Measurements from ENCODE around the gene MRPL20. TPM values are rescaled to one million over a fixed set of nuclear protein-coding genes. Genes with fewer than 3 reads are reported as not detected.
"Not testable (repeated sequence)": the region's sequence is repeated elsewhere in the genome, so short reads cannot be mapped to it uniquely, and the experiment has no call there.

The MRPL20 gene
- total RNA-seq (100 to 1,000 TPM in 2 of 5 donors, 10 to 100 TPM in 3; 53.9 to 116 (median 82.9) TPM), polyA plus RNA-seq (100 to 1,000 TPM; 136 to 187 (median 150) TPM)
- long read RNA-seq, donor 1, transcript MRPL20-201 (4 exons, 721 nt): major isoform, 21 of 22 reads
- long read RNA-seq, donor 1, partial matches to known transcripts: 0 of 22 reads
- long read RNA-seq, donor 1, other reads (novel, unspliced or antisense): 0 of 22 reads
- long read RNA-seq, donor 2, transcript MRPL20-201 (4 exons, 721 nt): major isoform, 24 of 29 reads
- long read RNA-seq, donor 2, partial matches to known transcripts: 5 of 29 reads
- long read RNA-seq, donor 2, other reads (novel, unspliced or antisense): 0 of 29 reads
- long read RNA-seq, donor 3, transcript MRPL20-201 (4 exons, 721 nt): major isoform, 35 of 48 reads
- long read RNA-seq, donor 3, partial matches to known transcripts: 12 of 48 reads
- long read RNA-seq, donor 3, other reads (novel, unspliced or antisense): 0 of 48 reads
- long read RNA-seq, donor 4, transcript MRPL20-201 (4 exons, 721 nt): major isoform, 5 of 6 reads
- long read RNA-seq, donor 4, partial matches to known transcripts: 0 of 6 reads
- long read RNA-seq, donor 4, other reads (novel, unspliced or antisense): 0 of 6 reads
- long read RNA-seq, donor 5, transcript MRPL20-201 (4 exons, 721 nt): major isoform, 45 of 51 reads
- long read RNA-seq, donor 5, partial matches to known transcripts: 5 of 51 reads
- long read RNA-seq, donor 5, other reads (novel, unspliced or antisense): 0 of 51 reads
- long read RNA-seq, donor 6: 0 reads
- long read RNA-seq, donor 7, transcript MRPL20-201 (4 exons, 721 nt): major isoform, 52 of 70 reads
- long read RNA-seq, donor 7, partial matches to known transcripts: 16 of 70 reads
- long read RNA-seq, donor 7, other reads (novel, unspliced or antisense): 0 of 70 reads
- long read RNA-seq, donor 8, transcript MRPL20-201 (4 exons, 721 nt): major isoform, 47 of 58 reads
- long read RNA-seq, donor 8, partial matches to known transcripts: 10 of 58 reads
- long read RNA-seq, donor 8, other reads (novel, unspliced or antisense): 0 of 58 reads
- long read RNA-seq, donor 9, transcript MRPL20-201 (4 exons, 721 nt): major isoform, 47 of 63 reads
- long read RNA-seq, donor 9, partial matches to known transcripts: 15 of 63 reads
- long read RNA-seq, donor 9, other reads (novel, unspliced or antisense): 0 of 63 reads
- long read RNA-seq, donor 10, transcript MRPL20-201 (4 exons, 721 nt): major isoform, 17 of 18 reads
- long read RNA-seq, donor 10, partial matches to known transcripts: 0 of 18 reads
- long read RNA-seq, donor 10, other reads (novel, unspliced or antisense): 0 of 18 reads

DNA sequence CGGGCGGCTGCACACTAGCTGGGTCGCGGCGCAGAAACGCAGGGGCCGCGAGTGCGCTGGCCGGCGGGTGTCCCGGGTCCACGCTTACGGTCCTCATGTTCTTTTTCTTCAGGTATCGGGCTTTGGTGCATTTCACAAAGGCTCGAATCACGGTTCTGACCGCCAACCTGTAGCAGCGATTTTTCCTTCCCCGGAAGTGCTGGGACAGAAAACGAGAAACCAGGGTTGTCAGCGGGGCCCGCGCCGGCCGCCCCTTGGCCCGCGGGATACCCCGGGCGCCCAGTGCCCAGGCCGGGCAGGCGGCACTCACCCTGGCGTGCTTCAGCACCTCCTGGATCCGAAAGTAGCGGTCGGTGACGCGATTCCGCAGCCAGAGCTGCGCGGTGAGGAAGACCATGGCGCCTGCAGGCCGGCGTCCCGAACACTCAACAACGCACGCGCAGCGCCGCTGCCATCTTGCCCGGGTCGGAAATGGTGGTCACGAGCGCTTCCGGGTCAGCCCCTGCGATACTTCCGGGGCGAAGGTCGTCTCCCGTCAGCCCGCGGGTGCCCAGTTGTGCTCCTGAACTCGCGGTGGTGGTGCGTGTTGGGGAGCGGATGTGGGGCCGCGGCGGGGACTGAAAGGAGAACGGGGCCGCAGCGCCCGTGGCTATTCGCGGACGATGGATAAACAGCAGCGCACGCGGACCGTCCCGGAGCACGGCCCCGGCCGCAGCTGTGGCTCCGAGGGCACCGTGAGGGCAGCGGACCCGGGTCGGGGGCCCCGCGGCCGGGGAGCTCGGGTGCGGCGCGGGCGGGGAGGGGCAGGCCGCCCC lies at the start of gene MRPL20:
Gene MRPL20 (minus strand): TSS at position 473 of the 815 bp plus-strand sequence. CDS start 76 bp downstream, at position 397.
- Histone ChIP-seq H3K27me3 (no peaks in the 10 kb centered on the region), H3K36me3 (peaks cover 31 to 43% (median 37%) of the 10 kb centered on the region in 4 donors), H3K4me3 (peak within 1 kb of the TSS; percentile 89 to 100 (median 94)), H3K27ac (peak within 1 kb of the TSS; percentile 85 to 93 (median 88)), H3K4me1 (peaks cover 25 to 66% (median 47%) of the 10 kb centered on the region in 4 donors), H3K9me3 (peaks cover 0 to 1% (median under 1%) of the 10 kb centered on the region in 4 donors)
- WGBS, 5 donors: 0 to 1% (median 1%) methylated on average over 18 to 98 of the region's 98 CpGs
- intact Hi-C loops (cut with DNase I; ENCODE audit: low total_unique reads): no loop called here
- DNase-seq: peak; percentile 95 to 98
- TF ChIP-seq EP300 (IDR thresholded peaks at IDR 0.05) (no peak), POLR2A (IDR thresholded peaks at IDR 0.05) (peak in 1 of 4 donors; percentile 36), POLR2AphosphoS5 (IDR thresholded peaks at IDR 0.05) (peak; percentile 92 to 98 (median 96))
- TF ChIP-seq, protein P1, sequence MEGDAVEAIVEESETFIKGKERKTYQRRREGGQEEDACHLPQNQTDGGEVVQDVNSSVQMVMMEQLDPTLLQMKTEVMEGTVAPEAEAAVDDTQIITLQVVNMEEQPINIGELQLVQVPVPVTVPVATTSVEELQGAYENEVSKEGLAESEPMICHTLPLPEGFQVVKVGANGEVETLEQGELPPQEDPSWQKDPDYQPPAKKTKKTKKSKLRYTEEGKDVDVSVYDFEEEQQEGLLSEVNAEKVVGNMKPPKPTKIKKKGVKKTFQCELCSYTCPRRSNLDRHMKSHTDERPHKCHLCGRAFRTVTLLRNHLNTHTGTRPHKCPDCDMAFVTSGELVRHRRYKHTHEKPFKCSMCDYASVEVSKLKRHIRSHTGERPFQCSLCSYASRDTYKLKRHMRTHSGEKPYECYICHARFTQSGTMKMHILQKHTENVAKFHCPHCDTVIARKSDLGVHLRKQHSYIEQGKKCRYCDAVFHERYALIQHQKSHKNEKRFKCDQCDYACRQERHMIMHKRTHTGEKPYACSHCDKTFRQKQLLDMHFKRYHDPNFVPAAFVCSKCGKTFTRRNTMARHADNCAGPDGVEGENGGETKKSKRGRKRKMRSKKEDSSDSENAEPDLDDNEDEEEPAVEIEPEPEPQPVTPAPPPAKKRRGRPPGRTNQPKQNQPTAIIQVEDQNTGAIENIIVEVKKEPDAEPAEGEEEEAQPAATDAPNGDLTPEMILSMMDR (IDR thresholded peaks at IDR 0.05): peak in 1 of 7 experiments; percentile 14

- peaks cover 0 to 16% (median 0%) of the 10 kb centered on the region in 3 donors for H3K27me3 ChIP-seq
- WGBS, 5 donors: 82 to 90% (median 85%) methylated on average over 12 to 18 of the region's 22 CpGs
- H3K27ac ChIP-seq; intact Hi-C loops (cut with DNase I; ENCODE audit: low total_unique reads); H3K9me3 ChIP-seq; H3K4me1 ChIP-seq; DNase-seq; H3K36me3 ChIP-seq; H3K4me3 ChIP-seq: not testable (repeated sequence)
Observed at GRCh38 chr1:1456683-1457255, 49.7 kb upstream of the MRPL20 start.

DNA sequence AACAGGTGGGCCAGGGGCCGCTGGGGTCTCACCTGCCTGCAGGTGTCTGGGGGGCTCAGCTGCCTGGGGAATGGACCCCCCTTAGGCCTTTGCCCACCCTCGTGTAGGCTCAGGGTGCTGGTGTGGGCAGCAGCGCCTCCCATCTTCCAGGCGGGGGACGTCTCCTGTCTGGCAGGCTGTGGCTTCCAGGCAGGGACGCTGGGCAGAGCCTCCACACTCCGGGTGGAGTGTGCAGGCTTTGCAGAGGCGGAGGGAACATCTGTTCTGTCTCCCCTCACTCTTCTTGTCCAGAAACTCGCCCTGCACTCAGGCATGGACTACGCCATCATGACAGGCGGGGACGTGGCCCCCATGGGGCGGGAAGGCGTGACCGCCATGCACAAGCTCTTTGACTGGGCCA lies 48.8 kb upstream of the MRPL20 start:
- H3K4me1 ChIP-seq; H3K36me3 ChIP-seq; intact Hi-C loops (cut with DNase I; ENCODE audit: low total_unique reads); DNase-seq; H3K9me3 ChIP-seq; H3K27me3 ChIP-seq; H3K27ac ChIP-seq; H3K4me3 ChIP-seq: not testable (repeated sequence)
- 78 to 93% methylated on average over 1 of the region's 15 CpGs; no CpG with 5 or more reads in 3 of the 5 donors for WGBS, 5 donors

- Histone ChIP-seq H3K4me1 (no peaks in the 10 kb centered on the region), H3K27me3 (peaks cover 0 to 2% (median 0%) of the 10 kb centered on the region in 3 donors), H3K36me3 (no peaks in the 10 kb centered on the region), H3K4me3 (no peak overlapping the region), H3K9me3 (no peaks in the 10 kb centered on the region), H3K27ac (no peak overlapping the region)
- WGBS, 5 donors: 81 to 88% (median 83%) methylated on average over 20 to 30 of the region's 30 CpGs
- intact Hi-C loops (cut with DNase I; ENCODE audit: low total_unique reads): no loop called here
- no peak for DNase-seq
- no peak for TF ChIP-seq POLR2AphosphoS5 (IDR thresholded peaks at IDR 0.05)
- no peak for TF ChIP-seq EP300 (IDR thresholded peaks at IDR 0.05)
- no peak for TF ChIP-seq POLR2A (IDR thresholded peaks at IDR 0.05)
- TF ChIP-seq, protein P1 (IDR thresholded peaks at IDR 0.05): no peak
Observed at GRCh38 chr1:1455366-1455884, 48.3 kb upstream of the MRPL20 start.

GRCh38 chr1:1454286-1455056 lies 47.4 kb upstream of the MRPL20 start:
- H3K27ac ChIP-seq; intact Hi-C loops (cut with DNase I; ENCODE audit: low total_unique reads); DNase-seq; H3K4me3 ChIP-seq; H3K27me3 ChIP-seq; H3K4me1 ChIP-seq; H3K9me3 ChIP-seq; H3K36me3 ChIP-seq: not testable (repeated sequence)
- WGBS, 5 donors: 68 to 88% (median 81%) methylated on average over 11 to 36 of the region's 41 CpGs
